HG03571 (cell line): ENCODE measurements around the gene EMC6.
"Not testable (repeated sequence)": the region's sequence is repeated elsewhere in the genome, so short reads cannot be mapped to it uniquely, and the experiment has no call there.

ENCODE experiments used
- ATAC-seq: cut with Tn5 transposase; IDR thresholded peaks from one replicate; pipeline ENCODE4 v1.9.1; 2021; ENCODE audit not compliant: unreplicated experiment

The EMC6 gene

DNA sequence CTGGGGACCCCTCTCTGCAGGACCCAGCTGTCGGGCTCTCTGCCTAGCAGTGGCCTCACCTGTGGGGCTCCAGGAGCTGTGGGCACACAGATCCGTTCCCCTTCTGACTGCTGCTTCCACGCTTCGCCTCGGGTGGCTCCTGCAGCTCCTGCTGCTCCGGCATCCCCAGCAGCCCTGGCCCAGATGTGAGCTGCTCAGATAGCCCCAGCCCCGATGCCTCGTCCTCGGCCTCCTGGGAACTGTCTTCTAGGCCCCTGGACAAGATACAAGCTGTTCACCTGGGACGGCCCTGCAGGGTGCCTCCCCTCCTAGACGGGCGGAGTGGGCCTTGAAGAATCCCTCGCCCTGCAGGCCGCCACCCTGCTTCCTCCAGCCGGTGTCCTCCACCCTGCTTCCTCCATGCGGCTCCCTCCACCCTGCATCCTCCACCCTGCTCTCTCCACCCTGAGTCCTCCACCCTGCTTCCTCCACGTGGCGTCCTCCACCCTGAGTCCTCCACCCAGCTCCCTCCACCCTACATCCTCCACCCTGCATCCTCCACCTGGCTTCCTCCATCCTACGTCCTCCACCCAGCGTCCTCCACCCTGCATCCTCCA lies 11.0 kb downstream of the EMC6 start:
- no peak for ATAC-seq

DNA sequence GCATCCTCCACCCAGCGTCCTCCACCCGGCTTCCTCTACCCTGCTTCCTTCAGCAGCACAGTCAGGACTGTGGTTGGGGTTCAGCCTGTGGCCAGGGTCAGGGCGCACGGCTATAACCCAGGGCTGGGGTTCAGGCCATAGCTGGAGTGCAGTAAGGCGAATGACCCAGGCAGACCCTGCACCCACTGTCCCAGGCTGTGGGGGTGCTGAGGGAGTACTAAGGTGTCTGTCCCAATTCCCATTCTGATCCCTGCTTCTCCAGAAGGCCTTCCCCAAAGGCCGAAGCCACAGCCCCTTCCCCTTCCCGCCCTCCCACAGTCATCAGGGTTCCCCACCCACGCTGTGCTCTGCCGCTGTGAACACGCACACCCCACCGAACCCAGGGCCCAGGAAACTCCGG lies 12.4 kb downstream of the EMC6 start:
- ATAC-seq = no peak

DNA sequence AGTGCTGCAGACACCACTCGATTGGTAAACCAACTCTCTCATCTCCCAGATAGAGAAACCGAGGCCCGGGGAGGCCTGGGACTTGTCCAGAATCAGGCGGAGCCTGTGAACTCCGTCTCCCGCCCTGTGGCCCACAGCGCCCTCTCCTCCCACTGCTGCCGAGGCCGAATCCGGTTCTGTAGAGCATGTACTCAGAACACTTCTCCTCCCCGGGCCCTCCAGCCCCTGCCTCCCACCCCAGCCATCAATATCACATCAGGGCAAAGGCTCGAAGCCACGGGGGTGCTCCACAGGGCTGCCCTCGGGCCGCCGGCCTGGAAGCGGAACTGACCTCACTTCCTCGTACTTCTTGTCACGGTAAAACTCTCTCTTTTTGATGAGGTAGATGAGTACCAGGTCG lies 13.0 kb downstream of the EMC6 start:
- no peak for ATAC-seq

DNA sequence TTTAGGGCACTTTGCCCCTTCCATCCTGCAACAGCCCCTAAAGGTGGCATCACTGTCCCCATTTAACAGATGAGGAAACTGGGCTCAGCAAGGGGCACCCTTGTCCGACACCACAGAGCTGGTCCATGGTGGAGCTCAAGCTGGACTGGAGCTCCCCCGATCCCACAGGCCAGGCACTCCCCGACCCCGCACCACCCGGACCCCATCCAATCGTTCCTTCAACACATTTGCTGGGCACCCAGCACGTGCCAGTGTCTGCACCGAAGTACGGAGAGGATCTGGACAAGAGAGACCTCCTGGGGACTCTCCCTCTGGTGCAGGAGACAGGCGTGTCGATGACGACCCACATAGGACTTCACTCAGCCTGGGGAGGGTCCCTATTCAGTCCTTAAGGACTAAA lies 13.4 kb downstream of the EMC6 start:
- ATAC-seq = no peak

DNA sequence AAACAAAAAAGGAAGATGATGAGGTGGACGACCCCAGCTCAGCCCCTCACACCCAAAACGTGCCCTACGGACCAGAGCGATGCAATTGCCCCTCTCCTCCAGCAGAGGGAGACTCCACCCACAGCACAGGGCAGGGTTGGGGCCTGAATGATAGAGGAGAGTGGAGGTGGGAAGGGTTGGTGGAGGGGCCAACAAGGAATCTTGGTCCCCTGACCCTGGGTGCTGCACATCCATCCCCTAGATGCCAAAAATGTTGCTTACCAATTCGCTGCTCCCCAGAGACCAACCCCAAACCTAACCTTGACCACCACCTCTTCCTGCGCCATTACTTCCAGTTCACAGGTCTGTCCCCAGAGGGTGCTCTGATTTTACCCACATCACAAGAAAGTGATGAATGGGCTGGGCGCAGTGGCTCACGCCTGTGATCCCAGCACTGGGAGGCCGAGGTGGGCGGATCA lies 14.5 kb downstream of the EMC6 start:
- peak; percentile 58 for ATAC-seq

DNA sequence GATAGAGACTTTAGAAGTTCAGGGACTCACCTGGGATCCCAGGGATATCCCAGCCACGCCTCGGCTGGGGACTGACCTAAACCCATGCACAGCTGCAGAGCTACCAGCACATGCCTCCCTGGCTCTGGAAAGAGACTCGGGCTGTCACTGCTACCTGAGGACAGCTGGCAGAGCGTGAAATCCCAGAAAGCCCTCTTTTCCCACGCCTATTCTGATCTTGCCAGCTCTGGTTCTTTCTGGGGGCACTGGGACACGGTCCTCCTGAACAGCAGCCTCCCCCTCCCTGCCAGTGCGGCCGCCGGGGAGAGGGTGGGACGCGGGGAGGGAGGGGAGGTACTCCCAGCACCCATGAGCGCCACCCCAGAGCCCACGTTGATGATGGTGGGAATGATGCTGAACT lies 16.6 kb downstream of the EMC6 start:
- ATAC-seq = no peak

DNA sequence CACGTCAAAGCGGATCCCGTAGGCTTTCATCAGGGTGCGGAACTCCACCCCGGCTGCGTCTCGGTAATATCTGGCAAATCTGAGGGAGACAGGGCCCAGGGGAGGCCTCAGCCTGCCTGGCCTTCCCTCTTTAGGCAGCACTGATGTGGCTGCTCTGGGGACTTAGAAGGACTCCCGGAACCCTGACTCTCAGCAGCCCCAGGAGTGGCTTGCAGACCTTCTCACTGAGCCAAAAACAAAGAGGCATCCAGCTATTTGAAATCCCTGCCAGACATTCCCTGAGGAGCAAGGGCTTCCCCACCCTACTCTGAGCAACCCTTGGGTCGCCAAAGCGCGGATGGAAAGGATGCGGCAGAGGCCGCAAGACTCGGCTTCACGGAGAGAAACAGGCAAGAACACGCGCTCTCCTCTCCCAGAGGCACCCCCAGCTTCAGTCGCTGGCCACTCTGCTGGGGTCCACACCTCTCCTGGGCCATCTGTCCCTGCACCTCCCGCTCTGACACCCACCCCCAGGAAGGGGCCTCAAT lies 19.5 kb downstream of the EMC6 start:
- no peak for ATAC-seq

DNA sequence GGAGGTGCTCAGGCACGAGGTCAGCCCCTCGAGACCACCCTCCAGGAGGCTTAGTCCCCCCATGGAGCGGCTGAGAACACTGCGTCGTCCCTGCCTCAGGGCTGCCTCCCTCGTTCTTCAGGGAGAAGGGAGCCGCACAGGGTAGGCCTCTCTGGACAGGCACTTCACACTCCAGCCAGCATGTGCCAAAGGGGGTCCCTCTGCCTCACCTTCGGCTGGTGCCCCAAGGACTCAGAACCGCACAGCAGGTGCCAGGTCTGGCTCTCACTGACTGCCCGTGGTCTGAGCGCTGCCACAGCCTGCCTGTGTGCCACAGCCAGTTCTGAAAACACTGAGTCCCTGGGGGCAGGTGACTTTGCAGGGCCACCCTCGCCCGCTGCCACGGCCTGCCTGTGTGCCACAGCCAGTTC lies 20.2 kb downstream of the EMC6 start:
- no peak for ATAC-seq

DNA sequence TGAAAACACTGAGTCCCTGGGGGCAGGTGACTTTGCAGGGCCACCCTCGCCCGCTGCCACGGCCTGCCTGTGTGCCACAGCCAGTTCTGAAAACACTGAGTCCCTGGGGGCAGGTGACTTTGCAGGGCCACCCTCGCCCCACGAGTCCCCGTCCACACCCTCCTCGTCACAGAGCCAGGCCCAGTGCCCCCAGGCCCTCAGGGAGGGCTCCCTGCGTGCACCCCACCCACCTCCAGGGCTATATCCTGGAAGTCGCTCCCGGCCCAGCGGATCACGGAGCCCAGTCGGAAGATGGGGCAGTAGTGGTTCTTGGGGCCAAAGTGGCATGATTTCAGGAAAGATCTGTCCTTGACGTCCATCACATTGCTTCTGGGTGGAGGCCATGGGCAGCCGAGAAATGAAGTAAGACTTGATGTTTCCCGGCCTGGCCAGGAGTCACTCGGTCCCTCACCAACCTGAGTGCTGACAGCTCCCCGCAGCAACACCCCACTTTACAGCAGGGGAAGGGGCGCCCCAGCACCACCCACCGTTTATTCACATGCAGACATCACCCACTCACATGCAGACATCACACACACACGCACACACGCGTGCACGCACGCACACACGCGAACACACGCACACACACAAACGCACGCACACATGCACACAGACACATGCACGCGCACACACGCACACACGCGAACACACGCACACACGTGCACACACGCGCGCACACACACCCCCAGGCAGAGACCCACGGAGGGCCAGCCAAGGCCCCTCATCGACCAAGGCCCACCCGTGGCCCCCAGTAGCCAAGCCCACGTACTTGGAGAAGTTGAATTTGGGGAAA lies 20.9 kb downstream of the EMC6 start:
- ATAC-seq = no peak

DNA sequence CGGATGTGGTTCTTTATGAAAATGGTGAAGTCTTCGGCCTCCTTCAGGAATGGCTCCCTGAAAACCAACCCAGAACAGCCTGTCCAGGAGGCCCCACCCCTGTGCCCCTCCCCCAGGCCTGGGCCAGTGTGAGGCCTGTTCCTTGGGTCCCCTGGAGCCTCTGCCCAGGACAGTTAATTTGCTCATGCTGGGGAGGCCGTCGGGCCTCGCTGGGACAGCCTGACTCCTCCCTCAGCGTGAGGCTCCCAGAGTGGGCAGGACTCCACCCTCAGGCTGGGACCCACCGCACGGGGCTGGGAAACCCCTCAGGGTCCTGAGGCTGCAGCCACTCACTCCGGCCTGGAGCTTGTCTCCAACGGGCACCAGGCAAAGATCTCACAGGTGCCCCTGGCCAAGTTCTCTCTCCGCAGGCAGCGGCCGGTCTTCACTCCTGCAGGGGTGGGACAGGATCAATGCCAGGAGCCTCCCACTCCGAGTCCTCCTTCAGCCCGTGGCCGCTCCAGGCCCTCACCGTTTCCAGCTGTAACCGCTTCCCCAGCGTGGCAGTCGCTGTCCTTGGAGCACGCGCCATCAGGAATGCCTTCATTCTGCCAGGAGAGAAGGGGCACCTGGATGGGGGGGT lies 21.6 kb downstream of the EMC6 start:
- no peak for ATAC-seq

DNA sequence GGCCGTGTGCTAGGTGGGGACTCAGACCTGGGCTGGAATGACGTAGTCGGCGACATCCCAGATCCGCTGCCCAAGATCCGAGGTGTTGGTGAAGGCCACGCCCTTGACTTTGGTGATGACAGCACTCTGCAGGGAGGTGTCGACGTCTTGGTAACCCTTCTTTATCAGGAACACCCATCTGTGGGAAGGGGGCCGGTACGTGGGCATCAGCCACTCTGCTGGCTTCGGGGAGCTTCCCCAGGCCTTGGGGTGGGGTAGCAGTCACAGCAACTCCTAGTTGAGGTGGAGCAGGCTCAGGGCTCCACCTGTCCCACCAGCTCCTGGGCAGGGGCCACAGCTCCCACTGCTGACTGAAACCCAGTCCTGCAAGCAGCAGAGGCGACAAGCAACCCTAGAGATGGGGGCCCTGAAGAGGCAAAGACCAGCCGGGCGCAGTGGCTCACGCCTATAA lies 23.0 kb downstream of the EMC6 start:
- ATAC-seq = no peak

DNA sequence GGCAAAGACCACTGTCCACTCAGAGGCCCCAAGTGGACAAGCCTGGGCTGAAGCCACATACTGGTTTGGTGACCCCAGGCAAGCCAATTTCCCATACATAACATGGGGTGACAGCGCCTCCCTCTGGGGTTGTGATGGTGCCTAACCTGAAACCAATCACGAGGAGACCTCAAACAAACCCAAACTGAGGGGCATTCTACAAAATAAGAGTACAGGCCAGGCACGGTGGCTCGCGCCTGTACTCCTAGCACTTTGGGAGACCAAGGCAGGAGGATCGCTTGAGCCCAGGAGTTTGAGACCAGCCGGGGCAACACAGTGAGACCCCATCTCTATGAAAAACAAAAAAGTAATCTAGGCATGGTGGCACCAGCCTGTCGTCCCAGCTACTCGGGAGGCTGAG lies 23.7 kb downstream of the EMC6 start:
- no peak for ATAC-seq

DNA sequence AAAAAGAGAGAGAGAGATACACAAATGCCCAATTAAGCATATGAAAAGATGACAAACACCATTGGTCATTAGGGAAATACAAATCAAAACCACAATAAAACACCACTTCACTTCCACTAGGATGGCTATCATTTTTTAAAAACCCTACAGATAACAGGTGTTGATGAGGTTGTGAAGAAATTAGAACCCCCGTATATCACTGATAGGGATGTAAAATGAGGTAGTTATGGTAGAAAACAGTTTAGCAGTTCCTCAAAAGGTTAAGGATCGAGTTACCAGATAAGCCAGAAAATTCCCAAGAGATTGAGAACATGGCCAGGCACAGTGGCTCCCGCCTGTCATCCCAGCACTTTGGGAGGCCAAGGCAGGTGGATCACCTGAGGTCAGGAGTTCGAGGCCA lies 24.5 kb downstream of the EMC6 start:
- no peak for ATAC-seq

DNA sequence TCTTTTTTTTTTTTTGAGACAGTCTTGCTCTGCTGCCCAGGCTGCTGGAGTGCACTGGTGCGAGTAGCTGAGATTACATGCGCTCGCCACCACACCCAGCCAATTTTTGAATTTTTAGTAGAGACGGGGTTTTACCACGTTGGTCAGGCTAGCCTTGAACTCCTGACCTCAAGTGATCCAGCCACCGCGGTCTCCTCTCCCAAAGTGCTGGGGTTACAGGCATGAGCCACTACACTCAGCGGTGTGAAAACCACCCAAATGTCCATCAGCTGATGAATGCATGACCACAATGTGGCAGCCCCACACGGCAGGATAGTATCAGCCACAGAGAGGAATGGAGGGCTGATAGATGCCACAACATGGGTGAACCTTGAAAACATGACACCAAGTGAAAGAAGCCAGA lies 25.2 kb downstream of the EMC6 start:
- ATAC-seq = peak; percentile 47

DNA sequence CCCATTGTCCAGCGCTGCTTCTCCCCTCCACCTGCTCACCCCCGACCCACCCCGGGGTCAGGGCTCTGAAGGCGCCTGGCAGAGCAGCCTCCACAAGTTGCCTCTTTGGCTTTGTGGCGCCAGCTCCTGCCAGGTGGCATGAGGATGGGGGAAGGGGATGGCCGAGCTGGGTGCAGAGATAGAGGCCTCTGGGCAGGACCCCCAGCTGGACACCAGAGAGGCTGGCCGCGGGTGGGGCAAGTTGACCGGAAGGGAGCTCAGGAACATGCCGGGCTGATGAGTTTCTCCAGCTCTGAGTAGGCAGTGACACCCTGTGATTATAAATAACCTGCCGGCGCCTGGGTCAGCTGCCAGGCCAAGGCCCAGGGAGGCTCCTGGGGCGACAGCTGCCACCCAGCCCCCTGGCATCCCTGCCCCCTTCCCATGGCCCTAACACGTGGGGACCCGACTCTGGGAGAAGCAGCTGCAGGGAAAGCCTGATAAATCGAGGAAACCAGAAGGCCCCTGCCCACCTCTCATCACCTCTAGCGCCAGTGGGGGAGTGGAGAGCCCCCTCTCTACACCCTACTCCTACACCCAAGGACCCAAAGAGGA lies 26.6 kb downstream of the EMC6 start:
- no peak for ATAC-seq

DNA sequence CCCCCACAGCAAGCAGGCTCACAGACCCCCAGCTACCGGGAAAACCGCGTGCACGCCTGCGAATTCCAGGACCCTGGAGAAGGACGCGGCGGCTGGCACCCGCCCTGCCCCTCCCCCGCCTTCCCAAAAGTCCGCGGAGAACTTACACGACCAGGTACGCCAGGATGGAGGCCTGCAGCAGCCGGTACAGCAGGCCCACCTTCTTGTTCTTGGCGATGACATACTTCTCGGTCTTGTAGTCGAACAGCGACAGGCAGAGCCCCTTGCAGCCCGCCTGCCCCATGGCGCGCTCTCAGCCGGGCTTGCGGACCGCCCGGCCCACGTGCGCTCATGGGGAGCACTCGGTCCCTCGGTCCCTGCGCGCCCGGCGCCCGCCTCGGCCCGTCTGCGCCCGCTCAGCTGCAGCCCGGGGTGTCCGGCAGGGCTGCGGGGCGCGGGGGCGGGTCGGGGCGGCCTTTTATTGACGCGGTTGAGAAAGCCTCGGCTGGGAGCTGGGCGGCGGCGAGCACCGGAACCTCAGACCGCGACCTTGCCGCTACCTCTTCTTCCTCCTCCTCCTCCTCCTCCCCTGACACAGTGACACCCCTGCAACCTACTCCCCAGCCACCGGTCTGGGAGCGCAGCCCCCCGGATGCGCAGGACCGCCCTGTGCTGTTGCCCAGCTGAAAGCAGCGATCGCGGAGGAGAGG lies 27.3 kb downstream of the EMC6 start, which contains the start of gene P2RX5:
Gene P2RX5 (minus strand): TSS at position 433 of the 689 bp plus-strand sequence. CDS start 150 bp downstream, at position 283.
- no peak for ATAC-seq

DNA sequence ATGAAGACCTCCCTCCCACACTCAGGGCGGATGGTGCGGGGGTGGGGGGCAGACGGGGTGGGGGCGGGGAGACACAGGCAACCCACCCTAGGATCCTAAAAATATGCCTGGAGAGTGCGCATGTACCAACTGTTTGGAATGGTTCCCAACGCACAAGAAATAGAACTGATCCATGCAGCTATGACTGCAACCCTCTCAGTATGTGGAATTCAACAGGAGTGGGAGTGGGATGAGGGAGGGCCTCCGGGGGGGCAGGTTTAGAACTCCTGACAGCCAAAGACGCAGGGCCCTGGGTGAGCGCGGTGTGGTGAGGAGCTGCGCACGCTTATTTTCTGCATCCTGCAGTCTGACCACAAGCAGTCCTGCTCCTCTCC lies 28.5 kb downstream of the EMC6 start:
- no peak for ATAC-seq

DNA sequence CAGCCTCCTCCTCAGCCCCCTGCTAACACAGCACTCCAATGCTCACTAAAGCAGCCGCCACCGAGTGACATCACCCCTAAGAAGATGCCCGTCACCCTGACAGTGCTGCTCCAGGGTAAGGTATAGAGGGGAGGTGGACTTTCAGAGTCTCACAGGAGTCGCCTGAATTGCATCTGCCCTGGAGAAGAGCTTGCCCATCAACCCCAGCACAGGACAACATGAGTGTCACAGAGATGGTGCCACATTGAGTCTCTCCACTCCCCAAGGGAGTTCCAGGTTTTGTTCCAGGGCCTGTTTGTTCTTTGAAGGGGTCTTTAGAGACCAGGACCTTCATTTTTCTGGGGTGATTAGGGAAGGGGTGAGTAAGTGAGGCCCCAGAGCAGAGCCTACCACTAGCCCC lies 29.5 kb downstream of the EMC6 start:
- ATAC-seq = no peak

DNA sequence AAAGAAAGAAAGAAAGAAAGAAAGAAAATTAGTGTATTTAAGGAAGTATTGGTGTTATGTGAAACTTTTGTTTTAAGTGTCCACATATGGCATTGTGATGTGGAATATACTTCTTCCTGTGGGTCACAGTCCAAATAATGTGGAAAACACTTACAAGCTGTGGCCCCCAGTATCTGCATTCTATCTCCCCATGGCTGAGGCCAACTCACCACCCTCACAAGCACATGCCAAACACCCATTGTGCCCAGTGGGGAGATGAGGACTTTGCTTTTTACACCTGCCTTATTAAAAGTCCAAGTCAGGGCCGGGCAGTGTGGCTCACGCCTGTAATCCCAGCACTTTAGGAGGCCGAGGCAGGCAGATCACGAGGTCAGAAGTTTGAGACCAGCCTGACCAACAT lies 31.3 kb downstream of the EMC6 start:
- ATAC-seq = no peak

DNA sequence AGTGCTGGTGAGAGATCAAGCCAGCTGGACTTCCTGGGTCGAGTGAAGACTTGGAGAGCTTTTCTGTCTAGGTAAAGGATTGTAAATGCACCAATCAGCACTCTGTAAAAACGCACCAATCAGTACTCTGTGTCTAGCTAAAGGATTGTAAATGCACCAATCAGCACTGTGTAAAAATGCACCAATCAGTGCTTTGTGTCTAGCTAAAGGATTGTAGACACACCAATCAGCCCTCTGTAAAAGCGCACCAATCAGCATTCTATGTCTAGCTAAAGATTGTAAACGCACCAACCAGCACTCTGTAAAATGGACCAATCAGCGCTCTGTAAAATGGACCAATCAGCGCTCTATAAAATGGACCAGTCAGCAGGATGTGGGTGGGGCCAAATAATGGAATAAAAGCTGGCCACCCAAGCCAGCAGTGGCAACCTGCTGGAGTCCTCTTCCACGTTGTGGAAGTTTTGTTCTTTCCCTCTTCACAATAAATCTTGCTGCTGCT lies 33.5 kb downstream of the EMC6 start:
- not testable (repeated sequence) for ATAC-seq
